DMS 273 treated with DMSO at 0.1 percent for 48 hours (cell line): Measurements from ENCODE around the gene USP2.
A peak's percentile ranks its signal among the peaks of the same experiment; 100 is the strongest.

Source experiments
- DNase-seq: peaks from one replicate; lab custom pipeline; 2025; lab: John Stamatoyannopoulos, UW

USP2 gene

GRCh38 chr11:119342362-119343130 is 38.9 kb downstream of the USP2 start:
- no peak for DNase-seq

- no peak for DNase-seq
These were observed 39.5 kb downstream of the USP2 start for GRCh38 chr11:119342023-119342300.

- DNase-seq, result no peak
These were observed 40.1 kb downstream of the USP2 start for GRCh38 chr11:119341222-119342022.

GRCh38 chr11:119340335-119341221 is 40.9 kb downstream of the USP2 start, which contains the start of gene C1QTNF5:
TSS of gene C1QTNF5 (minus strand) at chr11:119340883. CDS start at chr11:119340397, 486 bp downstream.
- no peak for DNase-seq

GRCh38 chr11:119339589-119340334 is 41.7 kb downstream of the USP2 start:
- DNase-seq, result no peak

- no peak for DNase-seq
These were observed 42.4 kb downstream of the USP2 start for GRCh38 chr11:119338965-119339588.

- DNase-seq, result peak; percentile 21
These were observed 43.1 kb downstream of the USP2 start for GRCh38 chr11:119338318-119338890.

- no peak for DNase-seq
These were observed 43.7 kb downstream of the USP2 start for GRCh38 chr11:119337581-119338317.

- no peak for DNase-seq
These were observed 44.6 kb downstream of the USP2 start for GRCh38 chr11:119336744-119337469.

GRCh38 chr11:119335655-119336543 is 45.6 kb downstream of the USP2 start:
- DNase-seq, result no peak

- DNase-seq, result no peak
These were observed 46.3 kb downstream of the USP2 start for GRCh38 chr11:119335091-119335654.

GRCh38 chr11:119334174-119334930 is 47.1 kb downstream of the USP2 start, which contains the start of gene RNF26:
TSS of gene RNF26 (plus strand) at chr11:119334527. CDS start at chr11:119335123, 596 bp downstream.
- DNase-seq, result peak; percentile 89

GRCh38 chr11:119332111-119332765 is 49.3 kb downstream of the USP2 start:
- DNase-seq, result no peak

- DNase-seq, result no peak
These were observed 51.3 kb downstream of the USP2 start for GRCh38 chr11:119330237-119330636.

- DNase-seq, result no peak
These were observed 52.2 kb downstream of the USP2 start for GRCh38 chr11:119329320-119329719.

GRCh38 chr11:119324189-119324588 is 57.3 kb downstream of the USP2 start:
- no peak for DNase-seq
